ENCODE results near the gene PDSS1. TPM values are rescaled to one million over a fixed set of nuclear protein-coding genes. Genes with fewer than 3 reads are reported as not detected.

The PDSS1 gene
- total and polyA plus RNA-seq, 2 of the 13 experiments (the other 11 are each of a cell fraction or from before 2014, with no cell fraction given): 18.7 to 19.3 TPM

GRCh38 chr10:26787362-26787761 lies 89.9 kb downstream of the PDSS1 start:
- H3K4me3 ChIP-seq (replicated peaks in 1 of 3; ENCODE audit: insufficient read depth in 1 of 3, low read depth in 2 of 3, low read length in 3 of 3): no peak overlapping the region
- POLR2A ChIA-PET: no interaction called here
- peak; percentile 12 for FAIRE-seq
- H3K4me2 ChIP-seq (ENCODE audit: low read depth, low read length): no peak overlapping the region
- no peak overlapping the region for H3K9ac ChIP-seq (ENCODE audit: insufficient read depth, low read depth, low read length)
- H3K27ac ChIP-seq (ENCODE audit: extremely low read length, insufficient read depth, low read length): no peak overlapping the region
- H3K27me3 ChIP-seq (ENCODE audit: control insufficient read depth in 1 of 2, insufficient read depth in 2 of 2, low read length in 2 of 2): no peaks in the 10 kb centered on the region
- CTCF ChIA-PET (ENCODE audit: low intra/inter-chr PET ratio, low total read pairs): no interaction called here
- H3K4me1 ChIP-seq (ENCODE audit: insufficient read depth, low read length): peaks cover 11% of the 10 kb centered on the region; the same call in 1 of the 2 replicates
- H2AFZ ChIP-seq (ENCODE audit: low read length): no peak overlapping the region
- in situ Hi-C loops (cut with HindIII; ENCODE audit: extremely low pct_ligation_motif_present, low pct_unique_long_range_greater_than_20kb): no loop called here
- ATAC-seq: no peak
- intact Hi-C loops (cut with micrococcal nuclease; ENCODE audit: unreplicated experiment): no loop called here
- no peaks in the 10 kb centered on the region for H3K9me3 ChIP-seq (ENCODE audit: low read length)
- TF ChIP-seq MED1 (CRISPR knock-in tag; IDR thresholded peaks at IDR 0.05) (no peak), ZBTB42 (CRISPR knock-in tag; IDR thresholded peaks at IDR 0.05) (no peak), KMT2A (CRISPR knock-in tag; IDR thresholded peaks at IDR 0.05) (no peak), SNAI1 (CRISPR knock-in tag; IDR thresholded peaks at IDR 0.05; ENCODE audit: borderline replicate concordance) (no peak), KLF12 (CRISPR knock-in tag; IDR thresholded peaks at IDR 0.05; ENCODE audit: borderline replicate concordance) (no peak), ZNF512 (CRISPR knock-in tag; IDR thresholded peaks at IDR 0.05) (no peak), BHLHE40 (IDR thresholded peaks at IDR 0.05; ENCODE audit: low read length) (no peak), ZNF713 (CRISPR knock-in tag; IDR thresholded peaks at IDR 0.05) (no peak), MBD4 (IDR thresholded peaks at IDR 0.05; ENCODE audit: borderline replicate concordance, low read length) (no peak), ZNF431 (CRISPR knock-in tag; IDR thresholded peaks at IDR 0.05; ENCODE audit: borderline replicate concordance, low read depth) (no peak), RAD51 (IDR thresholded peaks at IDR 0.05; ENCODE audit: borderline replicate concordance) (no peak), ETV5 (CRISPR knock-in tag; IDR thresholded peaks at IDR 0.05; ENCODE audit: borderline replicate concordance) (no peak), ETV6 (CRISPR knock-in tag; conservative IDR thresholded peaks at IDR 0.05) (no peak)
- TF ChIP-seq, protein P1, sequence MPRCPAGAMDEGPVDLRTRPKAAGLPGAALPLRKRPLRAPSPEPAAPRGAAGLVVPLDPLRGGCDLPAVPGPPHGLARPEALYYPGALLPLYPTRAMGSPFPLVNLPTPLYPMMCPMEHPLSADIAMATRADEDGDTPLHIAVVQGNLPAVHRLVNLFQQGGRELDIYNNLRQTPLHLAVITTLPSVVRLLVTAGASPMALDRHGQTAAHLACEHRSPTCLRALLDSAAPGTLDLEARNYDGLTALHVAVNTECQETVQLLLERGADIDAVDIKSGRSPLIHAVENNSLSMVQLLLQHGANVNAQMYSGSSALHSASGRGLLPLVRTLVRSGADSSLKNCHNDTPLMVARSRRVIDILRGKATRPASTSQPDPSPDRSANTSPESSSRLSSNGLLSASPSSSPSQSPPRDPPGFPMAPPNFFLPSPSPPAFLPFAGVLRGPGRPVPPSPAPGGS (CRISPR knock-in tag; IDR thresholded peaks at IDR 0.05): no peak
- TF ChIP-seq, protein P2, sequence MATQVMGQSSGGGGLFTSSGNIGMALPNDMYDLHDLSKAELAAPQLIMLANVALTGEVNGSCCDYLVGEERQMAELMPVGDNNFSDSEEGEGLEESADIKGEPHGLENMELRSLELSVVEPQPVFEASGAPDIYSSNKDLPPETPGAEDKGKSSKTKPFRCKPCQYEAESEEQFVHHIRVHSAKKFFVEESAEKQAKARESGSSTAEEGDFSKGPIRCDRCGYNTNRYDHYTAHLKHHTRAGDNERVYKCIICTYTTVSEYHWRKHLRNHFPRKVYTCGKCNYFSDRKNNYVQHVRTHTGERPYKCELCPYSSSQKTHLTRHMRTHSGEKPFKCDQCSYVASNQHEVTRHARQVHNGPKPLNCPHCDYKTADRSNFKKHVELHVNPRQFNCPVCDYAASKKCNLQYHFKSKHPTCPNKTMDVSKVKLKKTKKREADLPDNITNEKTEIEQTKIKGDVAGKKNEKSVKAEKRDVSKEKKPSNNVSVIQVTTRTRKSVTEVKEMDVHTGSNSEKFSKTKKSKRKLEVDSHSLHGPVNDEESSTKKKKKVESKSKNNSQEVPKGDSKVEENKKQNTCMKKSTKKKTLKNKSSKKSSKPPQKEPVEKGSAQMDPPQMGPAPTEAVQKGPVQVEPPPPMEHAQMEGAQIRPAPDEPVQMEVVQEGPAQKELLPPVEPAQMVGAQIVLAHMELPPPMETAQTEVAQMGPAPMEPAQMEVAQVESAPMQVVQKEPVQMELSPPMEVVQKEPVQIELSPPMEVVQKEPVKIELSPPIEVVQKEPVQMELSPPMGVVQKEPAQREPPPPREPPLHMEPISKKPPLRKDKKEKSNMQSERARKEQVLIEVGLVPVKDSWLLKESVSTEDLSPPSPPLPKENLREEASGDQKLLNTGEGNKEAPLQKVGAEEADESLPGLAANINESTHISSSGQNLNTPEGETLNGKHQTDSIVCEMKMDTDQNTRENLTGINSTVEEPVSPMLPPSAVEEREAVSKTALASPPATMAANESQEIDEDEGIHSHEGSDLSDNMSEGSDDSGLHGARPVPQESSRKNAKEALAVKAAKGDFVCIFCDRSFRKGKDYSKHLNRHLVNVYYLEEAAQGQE (IDR thresholded peaks at IDR 0.05; ENCODE audit: borderline replicate concordance in 1 of 2, low read depth in 1 of 2, low read length in 2 of 2): no peak
- H4K20me1 ChIP-seq (ENCODE audit: insufficient read depth, low read length): peaks cover 3% of the 10 kb centered on the region; the same call in 1 of the 2 replicates
- no peak for DNase-seq (ENCODE audit: low spot score)
- H3K79me2 ChIP-seq (ENCODE audit: insufficient read depth, low read length): peaks cover 13% of the 10 kb centered on the region
- 99% methylated on average over 3 of the region's 3 CpGs for WGBS (ENCODE audit: low lambda C conversion rate)
- no TSS peak for BruUV-seq (replicated peaks)
- no peaks in the 10 kb centered on the region for H3K36me3 ChIP-seq (replicated peaks in 1 of 2; ENCODE audit: control insufficient read depth in 1 of 2, insufficient read depth in 2 of 2, low read length in 2 of 2)

Data from HepG2 (cell line).